Thyroid gland (tissue), 4 donors: Measurements from ENCODE around the gene TRIM29. TPM values are rescaled to one million over a fixed set of nuclear protein-coding genes. Genes with fewer than 3 reads are reported as not detected.

ENCODE experiments used
- DNase-seq, 2 donors: peaks; one replicate each; pipeline ENCODE4 v3.0.0-alpha.2; 2019
- H3K27ac ChIP-seq, 3 donors: fragments of 200-600 bp; sonication (generic); 1 replicate in 2 of 3; 2 replicates in 1 of 3; pipeline ENCODE4 v1.5.1; 2016 to 2019; ENCODE audit warnings: mild to moderate bottlenecking in 1 of 3, moderate library complexity in 1 of 3
- H3K27me3 ChIP-seq: fragments of 200-600 bp; sonication (generic); one replicate; pipeline ENCODE4 v1.5.1; 2019
- H3K36me3 ChIP-seq, 2 donors: fragments of 200-600 bp; sonication (generic); one replicate each; pipeline ENCODE4 v1.5.1; 2016 to 2019
- H3K4me1 ChIP-seq, 2 donors: fragments of 200-600 bp; sonication (generic); one replicate each; pipeline ENCODE4 v1.5.1; 2017 to 2019
- H3K4me3 ChIP-seq, 3 donors: fragments of 200-600 bp; sonication (generic); replicated peaks in 1 of 3; 1 replicate in 2 of 3; 2 replicates in 1 of 3; pipeline ENCODE4 v1.5.1; 2016; ENCODE audit warnings: mild to moderate bottlenecking in 1 of 3
- H3K9me3 ChIP-seq: fragments of 200-600 bp; sonication (generic); one replicate; pipeline ENCODE4 v1.5.1; 2017
- CTCF ChIP-seq, 6 experiments: fragments of 200-600 bp in 3 of 6; fragments of 450-650 bp in 3 of 6; sonication (generic) in 3 of 6; IDR thresholded peaks; one replicate each; pipeline ENCODE4 v1.5.1; 2016 to 2019; ENCODE audit warnings: antibody characterized with exemption in 6 of 6, mild to moderate bottlenecking in 2 of 6, inconsistent platforms in 1 of 6, moderate library complexity in 1 of 6
- POLR2A ChIP-seq, 2 donors: fragments of 450-650 bp; IDR thresholded peaks; one replicate each; pipeline ENCODE4 v1.6.1; 2017; ENCODE audit warnings: antibody characterized with exemption in 2 of 2, mild to moderate bottlenecking in 2 of 2, moderate library complexity in 1 of 2
- WGBS, 2 donors: methylation state at CpG; one replicate each; pipeline ENCODE4 v1.1.5; 2017; 5-methylcytosine and 5-hydroxymethylcytosine counted together
- intact Hi-C: fragments of 100-400 bp; cut with DNase I; formaldehyde crosslinking; loops from one replicate; pipeline ENCODE4 v1.15.1; 2023
- total RNA-seq, 4 donors: library from RNA; depleted of rRNA; stranded (reverse); fragments of >200 nt; gene quantifications; one replicate each; pipeline ENCODE4 v1.2.3, GENCODE V29; 2016

The TRIM29 gene
- total RNA-seq, 4 donors from 2014 or later = 1.4 to 3.7 (median 1.6) TPM; not detected in 1

GRCh38 chr11:120125024-120125423 lies 12.9 kb downstream of the TRIM29 start:
- H3K36me3 ChIP-seq = no peaks in the 10 kb centered on the region
- no peak overlapping the region for H3K4me3 ChIP-seq
- peaks cover 0 to 14% of the 10 kb centered on the region in 2 donors for H3K4me1 ChIP-seq
- no peak overlapping the region for H3K27ac ChIP-seq
- DNase-seq = no peak
- no peaks in the 10 kb centered on the region for H3K27me3 ChIP-seq
- WGBS, 2 donors = 63 to 86% methylated on average over 4 to 5 of the region's 5 CpGs
- no peaks in the 10 kb centered on the region for H3K9me3 ChIP-seq
- intact Hi-C loops = no loop called here
- TF ChIP-seq CTCF (IDR thresholded peaks at IDR 0.05) = no peak
- TF ChIP-seq POLR2A (IDR thresholded peaks at IDR 0.05) = no peak

GRCh38 chr11:120124355-120124754 lies 13.6 kb downstream of the TRIM29 start:
- Histone ChIP-seq H3K27me3 (no peaks in the 10 kb centered on the region), H3K9me3 (no peaks in the 10 kb centered on the region), H3K4me3 (no peak overlapping the region), H3K36me3 (no peaks in the 10 kb centered on the region), H3K4me1 (peaks cover 0 to 19% of the 10 kb centered on the region in 2 donors), H3K27ac (no peak overlapping the region)
- WGBS, 2 donors = 69 to 75% methylated on average over 14 of the region's 14 CpGs
- no peak for DNase-seq
- intact Hi-C loops = no loop called here
- TF ChIP-seq POLR2A (IDR thresholded peaks at IDR 0.05) (no peak), CTCF (IDR thresholded peaks at IDR 0.05) (no peak)

GRCh38 chr11:120123946-120124345 lies 14.0 kb downstream of the TRIM29 start:
- no peaks in the 10 kb centered on the region for H3K9me3 ChIP-seq
- H3K27ac ChIP-seq = no peak overlapping the region
- H3K4me1 ChIP-seq = peaks cover 0 to 21% of the 10 kb centered on the region in 2 donors
- no peaks in the 10 kb centered on the region for H3K27me3 ChIP-seq
- intact Hi-C loops = no loop called here
- TF ChIP-seq CTCF (IDR thresholded peaks at IDR 0.05) = no peak
- TF ChIP-seq POLR2A (IDR thresholded peaks at IDR 0.05) = no peak
- no peaks in the 10 kb centered on the region for H3K36me3 ChIP-seq
- H3K4me3 ChIP-seq = no peak overlapping the region
- no peak for DNase-seq
- WGBS, 2 donors = 63 to 70% methylated on average over 11 to 13 of the region's 13 CpGs

- H3K4me1 ChIP-seq = peaks cover 0 to 21% of the 10 kb centered on the region in 2 donors
- no peak overlapping the region for H3K27ac ChIP-seq
- TF ChIP-seq CTCF (IDR thresholded peaks at IDR 0.05) (no peak), POLR2A (IDR thresholded peaks at IDR 0.05) (no peak)
- 86% methylated on average over 11 to 12 of the region's 12 CpGs for WGBS, 2 donors
- no peak overlapping the region for H3K4me3 ChIP-seq
- intact Hi-C loops = no loop called here
- no peaks in the 10 kb centered on the region for H3K9me3 ChIP-seq
- no peak for DNase-seq
- no peaks in the 10 kb centered on the region for H3K36me3 ChIP-seq
- H3K27me3 ChIP-seq = no peaks in the 10 kb centered on the region
Observed at GRCh38 chr11:120122924-120123683, 14.8 kb downstream of the TRIM29 start.

GRCh38 chr11:120121914-120122473 lies 15.9 kb downstream of the TRIM29 start:
- TF ChIP-seq CTCF (IDR thresholded peaks at IDR 0.05) (no peak), POLR2A (IDR thresholded peaks at IDR 0.05) (no peak)
- no peaks in the 10 kb centered on the region for H3K9me3 ChIP-seq
- DNase-seq = no peak
- 73% methylated on average over 7 of the region's 9 CpGs; no CpG with 5 or more reads in 1 of the 2 donors for WGBS, 2 donors
- intact Hi-C loops = no loop called here
- no peaks in the 10 kb centered on the region for H3K36me3 ChIP-seq
- no peak overlapping the region for H3K27ac ChIP-seq
- peaks cover 0 to 21% of the 10 kb centered on the region in 2 donors for H3K4me1 ChIP-seq
- no peak overlapping the region for H3K4me3 ChIP-seq
- no peaks in the 10 kb centered on the region for H3K27me3 ChIP-seq
